Forelimb muscle (tissue), 1 donor: ENCODE measurements around the gene CLEC16A. TPM values are rescaled to one million over a fixed set of nuclear protein-coding genes. Genes with fewer than 3 reads are reported as not detected.

Experiments
- DNase-seq: peaks from one replicate; pipeline ENCODE4 v3.0.0-alpha.2; 2013; ENCODE audit warnings: low read depth
- polyA plus RNA-seq: library from polyadenylated mRNA; unstranded; fragments of 120-200 nt; gene quantifications from one replicate; pipeline ENCODE4 v1.2.1, GENCODE V29; 2013; ENCODE audit not compliant: insufficient read length

The CLEC16A gene
- polyA plus RNA-seq, 1 donor: 14.5 TPM

DNA sequence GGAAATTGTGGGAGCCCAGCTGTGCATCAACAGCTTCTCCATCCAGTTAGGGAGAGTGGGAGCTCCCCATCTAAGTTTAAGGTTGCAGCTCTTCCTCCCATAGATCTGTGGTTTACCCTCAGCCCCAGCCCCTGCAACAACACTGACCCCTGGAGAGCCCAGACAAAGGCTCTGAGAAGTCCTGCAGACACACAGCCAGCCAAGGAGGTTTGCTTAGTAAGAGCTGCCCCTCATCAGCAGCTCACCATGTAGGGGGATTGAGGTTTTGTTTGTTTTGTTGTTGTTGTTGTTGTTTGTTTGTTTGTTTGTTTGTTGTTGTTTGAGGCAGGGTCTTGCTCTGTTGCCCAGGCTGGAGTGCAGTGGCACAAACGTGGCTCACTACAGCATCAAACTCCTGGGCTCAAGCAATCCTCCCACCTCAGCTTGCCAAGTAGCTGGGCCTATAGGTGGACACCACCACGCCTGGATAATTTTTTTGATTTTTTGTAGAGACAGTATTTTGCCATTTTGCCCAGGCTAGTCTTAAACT is 138.6 kb downstream of the CLEC16A start:
- no peak for DNase-seq

DNA sequence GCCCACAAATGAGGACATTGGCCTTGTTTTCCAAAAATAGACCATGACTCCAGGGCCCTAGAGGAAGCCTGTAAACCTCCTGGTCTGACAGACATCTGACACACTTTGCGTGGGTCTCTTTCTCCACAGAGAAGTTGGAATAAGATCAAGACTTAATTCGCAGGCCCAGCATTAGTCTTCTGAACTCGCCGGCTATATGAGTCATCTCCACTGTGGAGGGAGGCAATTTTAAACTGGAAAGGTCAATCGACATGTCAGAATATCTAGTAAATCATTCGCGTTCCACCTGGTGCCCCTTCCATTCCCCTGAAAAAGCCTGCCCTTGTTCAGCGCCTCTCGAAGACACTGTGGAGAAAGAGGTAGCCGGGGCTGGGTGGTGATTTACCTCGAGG is 140.1 kb downstream of the CLEC16A start:
- DNase-seq: no peak

- no peak for DNase-seq
These were observed 140.6 kb downstream of the CLEC16A start for GRCh38 chr16:11084876-11085485.

GRCh38 chr16:11085916-11086315 is 141.6 kb downstream of the CLEC16A start:
- DNase-seq: no peak

GRCh38 chr16:11087691-11088073 is 143.3 kb downstream of the CLEC16A start:
- DNase-seq: no peak

GRCh38 chr16:11088074-11088730 is 143.8 kb downstream of the CLEC16A start:
- no peak for DNase-seq

GRCh38 chr16:11088831-11089230 is 144.5 kb downstream of the CLEC16A start:
- DNase-seq: no peak

DNA sequence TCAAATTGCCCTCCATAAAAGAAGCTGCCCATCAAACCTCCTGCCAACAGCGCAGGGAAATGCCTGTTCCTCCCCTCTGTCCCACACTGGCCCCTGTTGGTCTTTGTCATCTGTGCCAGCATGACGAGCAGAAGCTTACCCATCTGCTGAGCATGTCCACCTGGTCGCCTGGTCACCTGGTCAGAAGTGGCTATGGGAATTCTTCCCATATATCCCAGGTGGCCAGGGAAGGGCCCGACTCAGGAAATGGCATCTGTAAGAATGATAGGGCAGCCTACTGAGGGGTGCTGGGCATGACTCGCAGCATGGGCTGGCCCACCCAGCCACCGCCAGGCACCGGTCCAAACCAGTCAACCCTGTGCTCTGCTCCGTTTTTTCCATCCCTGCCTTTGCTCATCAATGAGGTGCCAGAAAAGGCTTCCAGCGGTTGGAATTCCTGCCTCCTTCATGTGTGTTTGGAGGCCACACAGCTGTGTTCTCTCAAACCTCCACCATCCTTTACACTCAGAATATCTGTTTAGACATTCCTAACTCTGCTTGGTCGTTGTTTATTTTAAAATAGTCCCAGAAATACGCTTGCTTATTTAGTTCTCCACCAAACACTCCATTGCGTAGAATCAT is 145.2 kb downstream of the CLEC16A start:
- DNase-seq: no peak

GRCh38 chr16:11090232-11090631 is 145.9 kb downstream of the CLEC16A start:
- DNase-seq: no peak

- DNase-seq: no peak
These were observed 146.8 kb downstream of the CLEC16A start for GRCh38 chr16:11091021-11091785.

GRCh38 chr16:11092788-11093571 is 148.6 kb downstream of the CLEC16A start:
- no peak for DNase-seq

DNA sequence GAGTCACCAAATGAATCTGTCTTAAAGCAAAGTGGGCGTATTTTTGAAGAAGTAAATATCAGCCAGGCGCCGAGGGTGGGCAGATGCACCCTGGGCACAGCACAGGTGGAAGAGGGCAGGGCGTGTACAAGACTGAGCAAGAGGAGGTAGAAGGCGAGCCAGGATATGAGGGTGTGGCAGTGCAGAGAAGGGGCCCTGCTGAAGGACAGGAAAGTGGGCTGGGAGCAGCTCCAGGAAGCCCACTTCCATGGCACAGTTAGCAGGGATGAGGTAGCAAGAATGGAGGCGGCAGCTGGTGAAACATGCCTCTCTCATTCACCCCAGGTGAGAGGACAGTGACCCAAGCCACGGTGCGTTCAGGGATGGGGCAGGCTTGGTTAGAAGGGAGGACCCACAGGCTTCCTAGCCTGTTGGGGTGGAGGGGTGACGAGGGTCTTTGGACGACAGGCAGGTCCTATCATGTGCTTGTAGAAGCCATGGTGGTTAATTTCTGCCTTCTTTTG is 149.3 kb downstream of the CLEC16A start:
- DNase-seq: no peak

GRCh38 chr16:11094075-11094856 is 149.9 kb downstream of the CLEC16A start:
- DNase-seq: no peak

- no peak for DNase-seq
These were observed 150.6 kb downstream of the CLEC16A start for GRCh38 chr16:11094857-11095565.

GRCh38 chr16:11095935-11096334 is 151.6 kb downstream of the CLEC16A start:
- no peak for DNase-seq

- no peak for DNase-seq
These were observed 152.9 kb downstream of the CLEC16A start for GRCh38 chr16:11097094-11097786.

- no peak for DNase-seq
These were observed 153.4 kb downstream of the CLEC16A start for GRCh38 chr16:11097787-11098167.

GRCh38 chr16:11098601-11099390 is 154.4 kb downstream of the CLEC16A start:
- no peak for DNase-seq
